AG04449 (cell line): Measurements from ENCODE around the gene MRPS6.
A peak's percentile ranks its signal among the peaks of the same experiment; 100 is the strongest.

Source experiments
- CTCF ChIA-PET: fragments of 350-600 bp; formaldehyde crosslinking; extraction: SDS; loops from one replicate; lab custom pipeline; 2021; ENCODE audit warnings: antibody characterized with exemption; lab: Yijun Ruan, JAX
- POLR2A ChIA-PET: fragments of 400-600, 350-600 bp; formaldehyde crosslinking; extraction: SDS; loops from one replicate; lab custom pipeline; 2020; ENCODE audit warnings: antibody characterized with exemption, inconsistent platforms; lab: Yijun Ruan, JAX
- DNase-seq: peaks from one replicate; pipeline ENCODE4 v3.0.0-alpha.2; 2010; ENCODE audit warnings: low read depth, low spot score
- H3K4me3 ChIP-seq: 2 replicates; pipeline ENCODE4 v1.5.1; 2011; ENCODE audit warnings: low read depth, mild to moderate bottlenecking, control low read depth, low read length
- CTCF ChIP-seq: IDR thresholded peaks from one replicate; pipeline ENCODE4 v1.5.1; 2011; ENCODE audit warnings: mild to moderate bottlenecking, moderate library complexity, low read length, control low read depth, inconsistent platforms; ENCODE audit not compliant: insufficient read depth; ENCODE audit errors: missing control alignments

MRPS6 gene

GRCh38 chr21:34091032-34091431, 17.7 kb downstream of the MRPS6 start:
- H3K4me3 ChIP-seq, result no peak overlapping the region
- ChIA-PET CTCF (interaction anchor here (1.0 to 6.1 kb wide), 10 partner anchors 9 to 167 kb away, joined by 3 to 37 read pairs (median 6); partner anchors contain the start of genes MRPS6 and SLC5A3), POLR2A (no interaction called here)
- no peak for DNase-seq
- TF ChIP-seq CTCF, result no peak

DNA sequence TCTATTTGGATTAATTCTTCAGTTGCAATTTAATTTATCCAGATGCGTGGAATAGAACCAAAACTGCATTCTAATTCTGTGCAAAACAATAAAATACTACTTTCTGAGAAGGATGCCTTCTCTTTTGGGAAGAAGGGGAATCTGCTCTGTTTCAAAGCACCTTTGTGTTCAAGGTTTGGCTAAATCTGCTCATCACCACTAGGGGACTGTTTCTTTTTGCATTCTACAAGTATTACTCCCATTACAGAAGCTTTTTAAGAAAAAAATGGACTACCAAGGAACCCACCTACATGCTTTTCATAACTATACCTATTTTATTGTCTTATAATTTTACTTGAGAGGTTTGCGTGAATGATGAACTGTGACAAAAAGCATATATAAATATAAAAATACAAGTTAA, 18.2 kb downstream of the MRPS6 start:
- H3K4me3 ChIP-seq, result no peak overlapping the region
- DNase-seq, result no peak
- ChIA-PET POLR2A (no interaction called here), CTCF (interaction anchor here (0.7 to 6.1 kb wide), 10 partner anchors 8 to 256 kb away, joined by 3 to 37 read pairs (median 7); partner anchors contain the start of genes MRPS6 and SLC5A3)
- TF ChIP-seq CTCF, result peak; percentile 17

DNA sequence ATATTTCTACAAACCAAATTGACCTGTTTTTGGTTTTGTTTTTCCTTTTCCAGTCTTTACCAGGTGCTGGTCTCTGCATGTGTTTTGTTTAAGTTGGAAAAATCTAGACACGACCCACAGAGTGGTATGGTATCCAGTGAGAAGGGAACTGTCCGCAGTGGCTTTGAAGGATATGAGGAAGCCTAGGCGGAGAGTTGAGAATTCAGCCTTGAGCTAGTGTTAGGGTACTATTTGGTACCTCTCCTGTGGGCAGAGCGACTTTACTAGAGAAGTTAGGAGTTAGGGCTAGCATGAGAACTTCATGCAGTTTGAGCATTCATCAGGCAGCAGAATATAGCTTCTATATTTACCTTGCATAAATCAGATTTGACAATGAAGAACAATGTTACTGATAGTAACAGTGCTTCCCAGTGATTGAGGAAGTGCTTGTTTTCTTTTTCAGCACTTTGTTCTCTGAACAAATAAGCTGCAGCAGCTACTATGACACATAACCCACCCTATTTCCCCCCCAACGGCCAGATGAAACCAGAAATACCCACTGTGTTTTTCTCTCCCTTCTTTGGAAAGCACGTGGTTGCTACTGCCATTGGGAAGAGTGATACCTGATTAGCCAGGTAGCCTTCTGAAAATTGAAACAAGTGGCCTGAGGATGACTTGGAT, 19.0 kb downstream of the MRPS6 start:
- POLR2A ChIA-PET, result interaction anchor here (0.7 kb wide), 1 partner anchor 16 kb away, joined by 4 read pairs; no protein-coding TSS in a partner anchor
- CTCF ChIA-PET, result interaction anchor here (0.7 to 6.1 kb wide), 12 partner anchors 9 to 262 kb away, joined by 3 to 37 read pairs (median 6); partner anchors contain the start of genes MRPS6 and SLC5A3
- TF ChIP-seq CTCF, result no peak
- DNase-seq, result no peak
- H3K4me3 ChIP-seq, result no peak overlapping the region

GRCh38 chr21:34093083-34093482, 19.7 kb downstream of the MRPS6 start:
- ChIA-PET CTCF (interaction anchor here (0.7 to 6.1 kb wide), 9 partner anchors 9 to 261 kb away, joined by 3 to 37 read pairs (median 7); partner anchors contain the start of genes MRPS6 and SLC5A3), POLR2A (interaction anchor here (0.7 kb wide), 1 partner anchor 15 kb away, joined by 4 read pairs; no protein-coding TSS in a partner anchor)
- TF ChIP-seq CTCF, result no peak
- no peak for DNase-seq
- no peak overlapping the region for H3K4me3 ChIP-seq

GRCh38 chr21:34094949-34095348, 21.6 kb downstream of the MRPS6 start:
- no peak for TF ChIP-seq CTCF
- DNase-seq, result no peak
- no peak overlapping the region for H3K4me3 ChIP-seq
- ChIA-PET CTCF (interaction anchor here (0.6 to 6.1 kb wide), 6 partner anchors 7 to 171 kb away, joined by 3 to 36 read pairs (median 3); no protein-coding TSS in a partner anchor), POLR2A (no interaction called here)

DNA sequence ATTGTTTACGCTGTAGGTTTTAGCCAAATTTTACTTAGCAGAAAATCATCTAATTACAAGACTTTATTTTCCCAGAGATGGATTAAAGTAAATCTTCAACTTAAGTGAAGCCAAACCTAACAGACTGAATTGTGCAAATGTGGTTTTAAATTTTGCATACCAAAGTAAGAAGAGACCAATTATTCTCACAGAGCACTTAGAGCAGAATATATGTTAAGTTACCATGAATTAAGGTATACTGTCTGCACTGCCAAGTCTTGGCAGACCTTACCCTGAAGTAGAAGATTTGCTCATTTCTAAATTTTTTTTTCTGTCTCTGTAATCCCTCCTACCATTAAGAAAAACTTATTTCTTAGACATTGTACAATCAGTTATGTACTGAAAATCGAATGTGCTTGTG, 24.1 kb downstream of the MRPS6 start:
- no peak overlapping the region for H3K4me3 ChIP-seq
- DNase-seq, result no peak
- ChIA-PET POLR2A (no interaction called here), CTCF (interaction anchor here (1.5 kb wide), 1 partner anchor 173 kb away, joined by 3 read pairs; no protein-coding TSS in a partner anchor)
- no peak for TF ChIP-seq CTCF
